Stimulated activated CD8-positive, alpha-beta memory T cell treated with anti-CD3 and anti-CD28 coated beads, Interleukin-7, amount 100 ng/mL, for 4 hours (primary cell): Measurements from ENCODE around the gene NUPR1.
"Not testable (repeated sequence)": the region's sequence is repeated elsewhere in the genome, so short reads cannot be mapped to it uniquely, and the experiment has no call there.

Source experiments
- DNase-seq, 2 donors: peaks; one replicate each; pipeline ENCODE4 v3.0.0-alpha.2; 2020; ENCODE audit warnings: low read depth in 2 of 2

The NUPR1 gene

DNA sequence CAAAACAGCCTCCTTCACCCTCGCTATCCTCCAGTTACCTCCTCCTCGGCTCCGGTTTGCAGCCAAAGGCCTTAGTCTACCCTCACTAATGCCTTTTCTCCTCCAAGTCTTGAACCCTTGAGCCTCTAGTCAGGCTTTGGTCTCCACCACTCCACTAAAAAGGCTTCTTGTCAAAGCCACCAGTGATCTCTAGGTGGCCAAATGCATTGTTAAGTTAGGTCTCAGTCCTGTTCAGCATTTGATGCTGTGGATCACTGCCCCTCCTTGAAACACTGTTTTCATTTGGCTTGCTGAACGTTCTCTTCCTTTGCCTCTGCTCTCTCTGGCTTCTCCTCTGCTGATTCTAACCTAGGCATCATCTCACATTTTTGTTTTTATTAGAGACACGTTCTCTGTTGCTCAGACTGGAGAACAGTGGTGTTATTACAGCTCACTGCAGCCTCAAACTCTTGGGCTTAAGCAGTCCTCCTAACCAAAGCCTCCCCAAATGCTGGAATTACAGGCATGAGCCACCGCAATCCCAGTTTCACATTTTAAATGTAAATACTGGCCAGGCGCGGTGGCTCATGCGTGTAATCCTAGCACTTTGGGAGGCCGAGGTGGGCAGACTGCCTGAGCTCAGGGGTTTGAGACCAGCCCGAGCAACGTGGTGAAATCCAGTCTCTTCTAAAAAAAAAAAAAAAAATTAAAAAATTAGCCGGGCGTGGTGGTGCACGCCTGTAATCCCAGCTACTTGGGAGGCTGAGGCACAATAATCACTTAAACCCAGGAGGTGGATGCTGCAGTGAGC lies 16.1 kb upstream of the NUPR1 start:
- DNase-seq: no peak

DNA sequence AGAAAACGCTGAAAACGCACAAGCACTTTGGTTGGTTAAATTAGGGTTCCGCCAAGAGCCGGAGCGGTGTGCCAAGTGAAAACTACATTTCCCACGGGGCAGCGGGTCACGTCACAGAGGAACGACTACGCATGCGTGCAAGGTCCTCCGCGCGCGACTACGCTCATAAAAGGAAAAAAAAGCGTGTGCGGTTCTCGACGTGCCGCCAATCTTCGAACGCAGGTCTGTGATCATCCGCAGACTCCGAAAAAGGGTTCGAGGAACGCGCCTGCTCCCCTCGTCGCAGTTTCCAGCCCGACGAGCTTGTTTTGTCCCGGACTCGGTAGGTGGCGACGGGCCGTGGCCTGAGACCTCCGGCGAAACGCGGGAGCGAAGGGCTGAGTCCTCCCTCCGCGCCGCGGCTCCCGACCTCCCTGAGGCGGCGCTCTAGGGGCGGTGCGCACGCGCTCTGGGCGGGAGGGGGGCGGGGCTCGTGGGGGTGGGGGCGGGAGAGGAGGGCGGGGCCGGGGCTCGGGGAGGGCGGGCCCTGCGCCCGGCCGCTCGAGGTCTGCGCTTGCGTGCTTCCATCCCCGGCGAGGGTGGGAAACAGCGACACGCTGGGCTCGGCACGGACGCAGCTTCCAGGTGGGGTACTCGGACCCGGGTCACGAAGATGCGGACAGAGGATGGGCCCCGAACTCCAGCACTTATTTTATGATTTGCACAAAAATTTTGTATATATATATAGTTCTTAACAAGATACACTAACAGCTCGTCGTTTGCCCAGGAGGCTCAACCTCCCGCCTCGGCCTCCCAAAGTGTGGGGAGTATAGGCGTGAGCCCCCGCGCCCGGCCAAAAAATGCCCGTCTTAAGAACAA lies 15.2 kb upstream of the NUPR1 start, which contains the start of gene SGF29:
SGF29 (plus strand) TSS at position 145 of the 858 bp plus-strand sequence. CDS start 27,150 bp downstream, outside the sequence.
- DNase-seq: peak; percentile 87 to 91

DNA sequence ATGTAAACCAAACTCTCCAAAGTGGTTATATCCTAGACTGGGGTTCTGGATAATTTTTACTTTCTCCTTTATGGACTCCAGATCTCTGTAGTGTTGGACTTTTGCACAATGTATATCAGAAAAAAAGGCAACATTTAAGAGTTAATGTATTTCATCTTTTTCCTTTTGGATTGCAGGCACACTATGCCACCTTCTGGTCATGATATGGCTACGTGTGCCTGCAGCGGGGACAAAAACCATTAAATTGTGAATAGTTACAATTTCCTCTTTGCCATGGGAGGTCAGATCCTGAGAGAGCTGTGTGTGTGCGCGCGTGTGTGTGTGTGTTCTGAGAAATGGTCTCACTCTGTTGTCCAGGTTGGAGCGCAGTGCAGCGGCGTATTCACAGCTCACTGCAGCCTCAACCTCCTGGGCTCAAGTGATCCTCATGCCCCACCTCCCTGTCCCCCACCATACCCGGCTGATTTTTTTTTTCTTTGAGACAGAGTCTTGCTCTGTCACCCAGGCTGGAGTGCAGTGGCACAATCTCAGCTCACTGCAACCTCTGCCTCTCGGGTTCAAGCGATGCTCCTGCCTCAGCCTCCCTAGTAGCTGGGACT lies 10.6 kb upstream of the NUPR1 start:
- DNase-seq: no peak

DNA sequence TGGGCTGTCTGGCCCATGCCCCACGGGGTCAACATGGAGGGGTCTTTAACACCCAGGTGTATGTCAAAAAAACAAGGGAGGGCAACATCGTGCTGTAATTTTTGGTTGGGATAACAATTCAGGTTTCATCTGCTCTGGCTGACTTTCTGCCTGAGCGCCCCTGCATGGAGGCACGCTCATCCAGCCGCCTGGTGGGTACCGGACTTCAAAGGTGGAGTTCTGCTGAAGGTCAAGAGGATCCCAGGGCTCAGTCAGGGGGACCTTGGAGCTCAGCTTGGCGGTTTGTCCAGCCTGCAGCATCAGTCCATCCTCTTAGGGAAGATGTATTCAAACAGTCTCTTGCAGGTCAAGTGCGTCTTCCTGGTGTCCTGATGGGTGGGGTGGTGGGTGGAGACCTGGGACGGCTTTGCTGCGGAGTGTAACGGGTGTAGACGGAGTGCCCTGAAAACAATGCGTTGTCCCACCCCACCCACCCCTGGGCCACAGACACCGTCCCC lies 9.6 kb upstream of the NUPR1 start:
- no peak for DNase-seq

DNA sequence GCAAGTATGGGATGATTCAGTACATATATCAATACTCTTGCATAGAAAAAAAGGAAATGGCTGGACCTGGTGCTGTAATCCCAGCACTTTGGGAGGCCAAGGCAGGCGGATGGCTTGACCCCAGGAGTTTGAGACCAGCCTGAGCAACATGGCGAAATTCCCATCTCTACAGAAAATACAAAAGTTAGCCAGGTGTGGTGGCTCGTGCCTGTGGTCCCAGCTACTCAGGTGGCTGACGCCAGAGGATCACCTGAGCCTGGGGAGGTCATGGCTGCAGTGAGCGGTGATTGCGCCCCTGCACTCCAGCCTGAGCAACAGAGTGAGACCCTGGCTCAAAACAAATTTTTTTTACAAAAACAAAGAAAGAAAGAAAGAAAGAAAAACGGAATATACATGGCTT lies 7.9 kb upstream of the NUPR1 start:
- DNase-seq: no peak

DNA sequence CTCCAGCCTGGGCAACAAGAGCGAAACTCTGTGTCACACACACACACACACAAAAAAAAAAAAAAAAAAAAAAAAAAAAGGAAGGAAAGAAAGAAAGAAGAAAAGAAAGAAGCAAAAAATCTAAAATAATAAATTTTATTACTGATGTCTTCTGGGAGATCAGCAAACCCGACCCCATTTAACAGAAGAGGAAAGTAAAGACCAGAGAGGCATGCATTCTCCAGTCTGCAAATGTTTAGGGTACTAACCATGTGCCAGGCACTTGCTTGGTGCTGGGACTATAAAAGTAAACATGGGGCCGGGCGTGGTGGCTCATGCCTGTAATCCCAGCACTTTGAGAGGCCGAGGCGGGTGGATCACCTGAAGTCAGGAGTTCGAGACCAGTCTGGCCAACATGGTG lies 7.2 kb upstream of the NUPR1 start:
- DNase-seq: not testable (repeated sequence)

DNA sequence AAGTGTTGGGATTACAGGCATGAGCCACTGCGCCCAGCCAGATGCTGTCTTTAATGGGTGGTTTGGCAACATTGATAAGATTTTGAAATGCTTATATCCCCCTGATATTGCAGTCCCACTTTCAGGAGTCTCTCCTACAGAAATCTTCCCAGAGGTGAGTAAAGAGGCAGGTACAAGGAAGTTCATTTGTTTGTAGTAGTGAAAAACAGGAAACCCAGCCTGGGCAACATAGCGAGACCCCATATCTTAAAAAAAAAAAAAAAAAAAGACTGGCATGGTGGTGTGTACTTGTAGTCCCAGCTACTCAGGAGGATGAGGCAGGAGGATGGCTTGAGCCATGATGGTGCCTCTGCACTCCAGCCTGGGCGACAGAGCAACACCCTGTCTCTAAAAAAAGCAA lies 6.2 kb upstream of the NUPR1 start:
- DNase-seq: no peak

DNA sequence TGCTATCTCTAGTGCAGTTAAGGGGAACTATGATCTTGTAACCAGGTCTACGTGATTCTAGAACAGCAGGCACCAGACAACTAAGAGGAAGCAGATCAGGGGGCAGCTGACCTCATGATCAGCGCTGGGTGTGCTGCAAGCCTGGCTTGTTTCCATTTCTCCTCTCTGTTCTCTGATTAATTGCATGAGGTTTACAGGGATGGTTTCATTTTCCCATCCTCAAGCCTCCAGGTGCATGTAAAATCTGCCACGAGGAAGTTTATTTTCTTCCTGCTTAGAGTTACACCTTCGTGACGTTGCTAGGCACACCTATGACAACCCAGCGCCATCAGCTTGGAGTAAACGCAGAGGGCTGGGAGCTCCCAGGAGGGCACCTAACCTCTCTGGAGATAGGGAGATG lies 4.3 kb upstream of the NUPR1 start:
- no peak for DNase-seq

DNA sequence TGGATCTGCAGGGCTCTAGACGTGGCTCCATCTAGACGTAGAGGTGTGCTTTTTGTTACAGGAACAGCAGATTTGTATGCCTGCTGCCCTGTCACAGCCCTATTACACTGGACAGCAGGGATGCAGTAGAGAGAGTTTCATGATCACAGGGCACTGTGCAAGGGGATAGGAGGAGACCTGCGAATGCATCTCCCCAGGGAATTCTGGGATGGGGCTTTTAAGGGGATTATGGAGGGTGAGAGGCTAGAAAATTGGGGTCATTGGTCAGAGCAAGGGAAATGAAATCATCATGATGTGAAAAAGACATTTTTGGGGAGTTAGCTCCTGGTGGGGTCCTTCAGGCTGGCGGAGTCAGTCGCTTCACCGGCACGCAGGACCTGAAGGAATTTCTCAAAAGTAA lies 3.9 kb upstream of the NUPR1 start:
- no peak for DNase-seq

DNA sequence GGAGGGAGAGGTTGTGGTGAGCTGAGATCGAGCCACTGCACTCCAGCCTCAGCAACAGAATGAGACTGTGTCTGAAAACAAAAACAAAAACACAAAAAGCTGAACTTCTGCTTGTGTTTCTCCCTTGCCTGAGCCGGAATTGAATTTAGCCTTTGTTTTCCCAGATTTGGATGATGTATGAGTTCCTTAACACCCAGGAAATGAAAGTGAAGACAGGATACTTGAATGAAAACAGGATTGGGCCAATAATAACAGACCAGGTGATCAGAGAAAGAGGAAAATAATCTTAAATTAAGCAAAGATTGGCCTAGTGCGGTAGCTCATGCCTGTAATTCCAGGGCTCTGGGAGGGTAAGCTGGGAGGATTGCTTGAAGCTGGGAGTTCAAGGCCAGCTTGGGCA lies 1.6 kb upstream of the NUPR1 start:
- DNase-seq: no peak

DNA sequence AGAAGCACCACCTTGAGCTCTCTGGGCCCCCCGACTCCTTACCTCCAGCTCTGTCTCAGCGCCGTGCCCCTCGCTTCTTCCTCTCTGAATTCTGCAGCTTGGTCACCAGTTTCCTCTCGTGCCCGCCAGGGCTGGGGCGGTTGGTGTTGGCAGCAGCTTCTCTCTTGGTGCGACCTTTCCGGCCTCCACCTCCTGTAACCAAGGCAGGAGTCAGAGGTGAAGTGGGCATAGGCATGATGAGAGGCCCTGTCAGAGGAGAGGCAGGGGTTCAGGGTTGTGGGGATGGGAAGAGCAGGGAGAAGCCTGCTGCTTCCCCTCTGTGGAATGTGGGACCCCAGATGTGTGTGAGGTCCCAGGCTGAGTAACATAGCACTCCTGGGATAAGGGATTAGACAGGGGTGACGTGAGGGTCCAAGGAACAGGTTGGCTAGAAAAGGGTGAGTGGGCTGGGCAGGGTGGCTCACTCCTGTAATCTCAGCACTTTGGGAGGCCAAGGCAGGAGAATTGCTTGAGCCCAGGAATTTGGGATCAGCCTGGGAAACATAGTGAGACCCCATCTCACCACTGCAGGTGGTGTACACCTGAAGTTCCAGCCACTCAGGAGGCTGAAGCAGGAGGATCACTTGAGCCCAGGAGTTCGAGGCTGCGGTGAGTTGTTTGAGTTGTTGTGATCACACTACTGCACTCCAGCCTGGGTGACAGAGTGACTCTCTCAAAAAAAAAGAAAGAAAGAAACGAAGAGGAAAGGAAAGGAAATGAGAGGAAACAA lies 626 bp downstream of the NUPR1 start:
- DNase-seq: no peak

DNA sequence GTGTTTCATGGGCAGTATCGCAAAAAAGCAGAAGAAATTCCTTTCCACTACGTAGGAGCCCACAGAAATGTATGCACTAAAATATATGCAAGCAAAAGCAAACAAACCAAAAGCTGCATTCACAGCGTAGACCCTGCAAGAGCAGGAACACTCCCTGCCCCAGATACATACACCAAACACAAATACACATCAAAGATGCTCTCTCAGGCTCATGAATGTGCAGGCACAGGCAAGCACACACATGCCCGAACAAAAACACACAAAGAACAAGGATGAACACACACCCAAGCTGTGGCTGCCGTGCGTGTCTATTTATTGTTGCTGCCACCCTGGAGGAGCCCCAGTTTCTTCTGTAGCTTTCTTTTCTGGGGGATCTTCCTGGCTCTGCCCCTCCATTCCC lies 1.7 kb downstream of the NUPR1 start:
- no peak for DNase-seq

DNA sequence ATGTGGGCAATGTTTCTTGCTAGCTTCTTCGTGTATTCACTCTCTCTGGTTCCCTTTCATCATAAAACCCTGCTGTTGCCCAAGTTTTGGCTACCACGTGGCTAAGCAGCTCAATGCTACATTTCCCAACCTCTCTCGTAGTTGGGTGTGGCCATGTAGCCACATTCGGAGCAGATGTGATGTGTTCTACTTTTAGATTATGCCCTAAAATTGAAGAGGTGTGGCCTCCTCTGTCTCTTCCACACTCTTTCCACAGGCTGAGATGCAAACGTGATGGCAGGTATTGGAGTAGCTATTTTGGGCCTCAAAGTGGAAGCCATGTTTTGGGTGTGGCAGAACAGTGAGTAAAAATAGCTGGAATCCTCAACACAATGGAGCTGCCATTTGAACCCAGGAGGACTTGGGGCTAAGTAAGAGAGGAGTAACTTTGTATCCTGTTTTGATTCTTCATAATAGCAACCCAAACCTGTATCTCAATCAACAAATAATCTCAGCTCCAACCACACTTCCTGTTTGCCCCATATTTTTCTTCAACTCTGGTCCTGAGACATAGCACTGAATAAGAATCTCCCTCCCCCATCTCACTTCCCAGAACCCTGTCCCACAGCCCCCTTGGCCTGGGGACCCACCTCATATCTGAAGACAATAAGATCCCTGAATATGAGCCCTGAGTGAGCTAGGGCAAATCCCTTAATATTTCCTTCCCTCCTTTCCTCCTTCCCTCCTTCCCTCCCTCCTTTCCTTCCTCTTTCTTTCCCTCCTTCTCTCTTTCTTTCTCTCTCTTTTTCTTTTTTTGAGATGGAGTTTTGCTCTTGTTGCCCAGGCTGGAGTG lies 4.0 kb downstream of the NUPR1 start:
- DNase-seq: no peak

DNA sequence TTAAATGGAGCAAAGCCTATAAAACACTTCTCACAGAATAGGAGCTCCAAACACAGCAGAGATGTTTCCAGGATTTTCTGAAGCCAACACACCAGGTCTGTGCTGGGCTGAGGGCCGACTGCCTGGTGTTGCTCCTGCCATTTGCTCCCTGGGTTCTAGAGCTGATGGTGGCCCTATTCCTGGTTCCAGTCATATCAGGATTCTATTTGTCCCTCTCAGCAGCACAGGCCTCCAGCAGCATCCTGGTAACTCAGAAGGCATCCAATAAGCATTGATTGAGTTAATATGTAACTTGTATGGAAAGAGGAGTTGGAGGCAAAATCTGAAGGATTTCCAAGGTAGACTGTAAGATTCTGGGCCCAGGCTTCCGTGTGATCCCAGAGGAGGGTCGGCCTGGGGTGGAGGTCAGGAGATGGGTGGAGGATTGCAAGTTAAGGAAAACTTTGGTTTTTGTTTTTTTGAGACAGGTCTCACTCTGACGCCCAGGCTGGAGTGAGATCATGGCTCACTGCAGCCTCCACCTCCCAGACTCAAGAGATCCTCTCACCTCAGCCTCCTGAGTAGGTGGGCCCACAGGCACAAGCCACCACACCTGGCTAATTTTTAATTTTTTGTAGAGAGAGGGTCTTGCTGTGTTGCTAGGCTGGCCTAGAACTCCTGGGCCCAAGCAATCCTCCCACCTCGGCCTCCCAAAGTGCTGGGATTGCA lies 5.7 kb downstream of the NUPR1 start:
- no peak for DNase-seq

DNA sequence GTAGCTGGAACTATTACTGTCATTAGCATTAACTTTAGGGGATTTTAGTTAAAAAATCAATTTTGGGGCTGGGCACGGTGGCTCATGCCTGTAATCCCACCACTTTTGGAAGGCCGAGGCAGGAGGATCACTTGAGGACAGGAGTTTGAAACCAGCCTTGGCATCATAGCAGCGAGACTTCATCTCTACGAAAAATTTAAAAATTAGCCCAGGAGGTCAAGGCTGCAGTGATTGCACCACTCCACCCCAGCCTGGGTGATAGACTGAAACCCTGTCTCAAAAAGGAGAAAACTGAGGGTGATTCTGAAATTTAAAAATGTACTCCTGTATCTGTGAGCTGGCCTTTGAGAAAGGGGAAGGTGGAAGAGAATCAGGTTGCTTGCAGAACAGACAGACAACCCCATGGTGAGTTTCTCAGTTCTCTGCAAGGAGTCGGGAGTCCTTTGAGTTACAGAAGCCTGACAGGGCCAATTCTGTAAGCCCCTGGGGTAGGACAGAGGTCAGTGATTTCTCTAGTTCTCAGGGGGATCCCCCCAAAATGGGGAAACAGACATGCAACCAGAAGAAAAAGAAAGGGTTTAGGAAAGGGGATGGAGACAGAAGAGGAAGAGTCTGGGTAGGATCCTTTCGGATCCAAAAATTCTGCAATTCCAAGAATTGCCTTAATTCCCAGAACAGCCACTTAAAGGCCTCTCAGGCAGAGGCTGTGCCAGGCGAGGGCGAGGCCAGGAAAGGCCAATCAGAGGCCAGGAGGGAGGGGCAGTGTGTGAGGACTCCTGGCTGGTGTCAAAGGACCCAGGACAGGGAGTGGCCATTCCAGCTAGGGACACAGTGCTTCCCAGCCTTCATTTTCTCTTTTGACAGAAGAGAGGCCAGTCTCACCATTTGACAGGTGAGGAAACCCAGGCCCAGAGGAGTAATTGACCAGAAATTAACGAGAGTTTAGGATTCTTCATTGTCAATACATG lies 6.7 kb downstream of the NUPR1 start:
- DNase-seq: no peak

DNA sequence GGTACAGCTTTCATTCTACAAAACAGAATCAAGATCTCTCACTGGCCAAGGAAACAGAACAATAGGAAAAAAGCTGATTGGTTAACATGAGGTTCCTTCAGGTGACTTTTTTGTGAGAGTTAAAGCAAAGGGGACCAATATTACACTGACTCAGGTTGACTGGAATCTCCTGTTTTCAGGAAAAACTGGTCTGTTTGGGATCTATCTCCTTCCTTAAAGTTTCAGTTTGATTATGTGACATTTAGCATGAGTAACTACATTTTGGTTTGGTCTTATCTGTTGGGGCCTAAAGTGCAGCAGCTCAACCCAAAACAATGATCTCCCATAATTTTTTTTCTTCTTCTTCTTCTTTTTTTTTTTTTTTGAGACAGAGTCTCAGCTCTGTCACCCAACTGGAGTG lies 9.7 kb downstream of the NUPR1 start:
- DNase-seq: no peak

DNA sequence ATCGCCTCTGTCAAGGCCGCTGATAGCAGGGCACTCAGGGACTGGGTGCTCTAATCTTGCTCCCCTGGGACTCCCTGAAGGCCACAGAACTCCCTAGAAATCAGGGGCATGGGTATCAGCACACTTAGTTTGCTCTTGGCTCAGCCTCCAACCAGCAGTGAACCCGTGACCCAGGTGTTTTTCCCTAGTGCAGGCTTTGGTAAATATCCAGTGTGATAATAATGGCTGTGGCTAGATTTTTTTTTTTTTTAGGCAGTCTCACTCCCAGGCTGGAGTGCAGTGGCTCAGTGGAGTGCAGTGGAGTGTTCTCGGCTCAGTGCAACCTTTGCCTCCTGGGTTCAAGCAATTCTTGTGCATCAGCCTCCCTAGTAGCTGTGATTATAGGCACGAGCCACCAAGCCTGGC lies 10.3 kb downstream of the NUPR1 start:
- DNase-seq: no peak

DNA sequence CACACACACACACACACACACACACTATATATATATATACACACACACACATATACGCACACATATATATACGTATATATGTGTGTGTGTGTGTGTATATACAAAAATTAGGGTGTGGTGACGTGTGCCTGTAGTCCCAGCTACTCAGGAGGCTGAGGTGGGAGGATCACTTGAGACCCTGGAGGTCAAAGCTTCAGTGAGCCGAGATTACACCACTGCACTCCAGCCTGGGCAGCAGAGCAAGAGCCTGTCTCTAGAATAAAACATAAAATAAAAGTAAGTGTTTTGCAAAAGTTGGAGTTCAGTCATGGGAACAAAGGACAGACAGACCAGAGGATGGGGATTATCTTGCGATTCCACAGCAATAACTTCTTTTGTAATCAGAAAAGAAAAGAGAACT lies 10.8 kb downstream of the NUPR1 start:
- DNase-seq: no peak
